GM12873 (cell line): Measurements from ENCODE around the gene BANK1.

ENCODE experiments used
- TF ChIP-seq, protein P1 (sequence below): IDR thresholded peaks from 2 replicates; pipeline ENCODE4 v1.5.1; 2012; ENCODE audit warnings: low read depth, mild to moderate bottlenecking, moderate library complexity, low read length, control low read depth; ENCODE audit not compliant: insufficient read depth; ENCODE audit errors: missing control alignments

The BANK1 gene

DNA sequence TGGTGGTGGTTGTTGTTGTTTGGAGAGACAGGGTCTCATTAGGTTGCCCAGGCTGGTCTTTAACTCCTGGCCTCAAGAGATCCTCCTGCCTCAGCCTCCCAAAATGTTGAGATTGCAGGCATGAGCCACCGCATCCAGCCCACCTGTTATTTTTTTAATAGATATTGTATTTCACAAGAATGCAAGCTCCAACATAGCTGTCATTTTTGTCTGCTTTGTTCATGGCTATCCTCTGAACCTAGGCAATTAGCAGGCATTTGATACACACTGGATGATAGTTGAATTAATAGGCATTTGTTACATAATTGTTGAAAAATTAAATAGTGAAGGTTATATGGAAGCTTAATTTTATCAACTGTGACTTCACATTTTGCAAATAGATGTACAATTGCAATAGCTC lies 64.7 kb downstream of the BANK1 start:
- TF ChIP-seq, protein P1, sequence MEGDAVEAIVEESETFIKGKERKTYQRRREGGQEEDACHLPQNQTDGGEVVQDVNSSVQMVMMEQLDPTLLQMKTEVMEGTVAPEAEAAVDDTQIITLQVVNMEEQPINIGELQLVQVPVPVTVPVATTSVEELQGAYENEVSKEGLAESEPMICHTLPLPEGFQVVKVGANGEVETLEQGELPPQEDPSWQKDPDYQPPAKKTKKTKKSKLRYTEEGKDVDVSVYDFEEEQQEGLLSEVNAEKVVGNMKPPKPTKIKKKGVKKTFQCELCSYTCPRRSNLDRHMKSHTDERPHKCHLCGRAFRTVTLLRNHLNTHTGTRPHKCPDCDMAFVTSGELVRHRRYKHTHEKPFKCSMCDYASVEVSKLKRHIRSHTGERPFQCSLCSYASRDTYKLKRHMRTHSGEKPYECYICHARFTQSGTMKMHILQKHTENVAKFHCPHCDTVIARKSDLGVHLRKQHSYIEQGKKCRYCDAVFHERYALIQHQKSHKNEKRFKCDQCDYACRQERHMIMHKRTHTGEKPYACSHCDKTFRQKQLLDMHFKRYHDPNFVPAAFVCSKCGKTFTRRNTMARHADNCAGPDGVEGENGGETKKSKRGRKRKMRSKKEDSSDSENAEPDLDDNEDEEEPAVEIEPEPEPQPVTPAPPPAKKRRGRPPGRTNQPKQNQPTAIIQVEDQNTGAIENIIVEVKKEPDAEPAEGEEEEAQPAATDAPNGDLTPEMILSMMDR = no peak

DNA sequence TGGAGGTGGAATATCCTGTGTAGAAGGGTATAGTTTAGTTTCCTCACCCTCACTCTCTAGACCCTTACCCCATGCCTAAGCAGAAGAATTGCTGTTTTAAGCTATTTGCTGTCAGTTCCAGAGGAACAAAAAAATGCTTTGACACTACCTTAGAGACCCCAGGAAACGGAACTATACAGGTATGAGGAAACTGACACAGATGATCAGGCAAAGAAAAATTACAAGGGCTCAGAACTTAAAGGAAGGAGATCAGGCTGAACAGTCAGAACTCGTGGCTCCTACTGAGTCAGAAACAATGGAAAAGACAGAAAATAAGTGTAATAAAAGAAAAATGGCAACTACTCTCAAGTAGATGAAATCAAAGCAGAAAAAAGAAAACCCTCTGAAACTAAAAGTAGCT lies 65.6 kb downstream of the BANK1 start:
- TF ChIP-seq, protein P1 = no peak

DNA sequence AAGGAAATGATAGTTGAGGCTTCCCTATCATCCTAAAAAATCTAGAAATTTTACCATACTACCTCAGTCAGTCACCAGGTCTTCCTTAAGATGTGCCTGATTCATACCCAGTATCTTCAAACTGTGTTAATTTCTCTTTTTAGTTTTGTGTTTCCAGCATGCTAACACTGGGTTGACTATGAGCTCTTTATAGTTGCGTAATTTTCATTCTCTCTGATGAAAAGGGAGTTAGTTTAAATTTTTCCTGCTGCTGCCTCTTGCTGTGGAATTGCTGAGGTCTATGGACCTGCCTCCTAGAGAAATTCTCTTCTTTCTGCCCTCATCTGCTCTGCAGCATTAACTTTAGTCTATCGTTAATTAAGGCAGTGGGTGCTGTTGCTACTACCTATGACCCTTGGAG lies 66.6 kb downstream of the BANK1 start:
- TF ChIP-seq, protein P1 = no peak

DNA sequence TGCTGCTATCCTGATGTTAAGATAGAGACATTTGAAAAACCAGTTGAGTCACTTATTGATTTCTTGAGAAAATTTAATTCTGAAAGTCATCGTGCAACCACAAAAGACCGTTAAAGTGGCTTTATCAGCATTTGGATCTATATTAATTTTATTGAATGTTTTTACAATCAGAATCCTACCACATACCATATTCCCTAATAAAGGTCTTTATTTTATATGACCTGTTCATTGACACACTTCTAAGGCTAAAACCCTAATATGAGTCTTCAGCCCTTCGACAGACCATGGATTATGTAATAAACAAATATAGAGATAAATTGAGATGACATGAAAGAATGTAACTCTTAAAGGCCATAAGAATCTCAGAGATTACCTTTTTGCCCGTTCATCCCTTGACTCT lies 68.1 kb downstream of the BANK1 start:
- TF ChIP-seq, protein P1 = no peak

DNA sequence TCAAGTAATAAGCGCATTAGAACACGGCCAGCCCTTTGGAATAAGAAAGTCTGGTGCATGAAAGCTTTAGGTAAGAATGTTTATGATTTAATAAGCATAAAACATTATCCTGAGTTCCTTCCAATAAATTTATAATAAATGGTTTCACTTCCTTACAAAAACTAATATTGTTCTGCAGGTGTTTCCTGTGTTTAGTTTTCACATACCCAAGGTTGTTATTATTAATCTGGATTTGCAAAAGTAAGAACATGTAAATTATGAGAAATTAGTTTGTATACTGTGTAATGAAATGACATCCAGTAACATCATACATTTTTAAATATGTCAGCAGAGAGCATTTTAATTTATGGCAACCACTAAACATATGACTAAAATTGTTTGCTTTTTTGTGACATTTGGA lies 72.1 kb downstream of the BANK1 start:
- TF ChIP-seq, protein P1 = no peak

DNA sequence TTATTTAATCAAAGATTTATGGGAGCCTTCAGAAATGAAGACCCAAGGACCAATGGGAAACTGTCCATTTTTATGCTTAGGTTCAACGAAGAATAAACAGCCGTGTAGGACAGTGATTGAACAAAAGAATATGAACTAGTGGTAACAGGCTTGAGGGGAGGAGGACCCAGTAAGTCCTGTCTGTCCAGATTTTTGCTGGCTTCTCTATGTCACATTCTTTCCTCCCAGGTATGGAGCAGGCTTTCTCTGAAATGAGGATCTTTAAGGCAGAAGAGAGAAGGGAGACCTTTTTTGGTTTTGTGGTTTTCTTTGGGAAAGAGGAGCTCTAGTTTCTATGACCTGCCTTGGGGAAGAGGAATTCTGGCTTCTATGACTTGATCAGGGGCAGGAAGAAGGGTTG lies 74.1 kb downstream of the BANK1 start:
- TF ChIP-seq, protein P1 = no peak

DNA sequence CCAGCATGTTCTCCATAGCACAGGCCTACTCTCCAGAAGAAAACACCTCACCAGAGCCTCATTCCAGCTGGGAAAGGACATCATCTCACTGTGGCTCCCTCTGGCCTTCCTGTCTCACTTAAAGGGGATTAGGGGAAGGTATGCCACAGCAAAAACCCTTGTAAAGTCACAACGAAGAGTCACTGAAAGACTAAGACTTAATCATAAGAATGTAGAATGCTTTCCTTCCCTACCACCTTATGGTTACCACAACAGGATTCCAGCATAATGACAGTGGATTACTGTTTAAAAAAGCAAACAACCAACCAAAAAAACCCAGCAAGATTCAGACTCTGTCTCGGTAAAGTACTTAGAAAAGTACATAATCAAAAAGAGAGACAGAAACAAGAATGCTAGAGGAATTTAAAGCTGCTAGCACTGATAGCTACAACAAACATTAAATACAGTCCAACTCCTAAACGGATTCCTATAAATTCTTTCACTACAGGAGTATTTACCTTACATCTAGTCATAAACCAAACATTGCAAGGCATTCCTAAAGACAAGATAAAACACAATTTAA lies 75.1 kb downstream of the BANK1 start:
- TF ChIP-seq, protein P1 = no peak
